NCI-H345 (cell line): ENCODE results near the gene C19orf38.

ENCODE experiments used
- DNase-seq: peaks from one replicate; lab custom pipeline; 2025; lab: John Stamatoyannopoulos, UW

The C19orf38 gene

GRCh38 chr19:10911579-10912363 is 63.6 kb downstream of the C19orf38 start:
- DNase-seq: no peak

- no peak for DNase-seq
Measured at GRCh38 chr19:10912619-10913018, 64.4 kb downstream of the C19orf38 start.

- DNase-seq: no peak
Measured at GRCh38 chr19:10913716-10914340, 65.6 kb downstream of the C19orf38 start.

- no peak for DNase-seq
Measured at GRCh38 chr19:10915130-10916091, 67.2 kb downstream of the C19orf38 start.

GRCh38 chr19:10916602-10917001 is 68.4 kb downstream of the C19orf38 start:
- DNase-seq: no peak

GRCh38 chr19:10918359-10918758 is 70.1 kb downstream of the C19orf38 start:
- no peak for DNase-seq
